Osteoblast (primary cell): Measurements from ENCODE around the gene ACAD11. TPM values are rescaled to one million over a fixed set of nuclear protein-coding genes. Genes with fewer than 3 reads are reported as not detected.
A peak's percentile ranks its signal among the peaks of the same experiment; 100 is the strongest.

ENCODE experiments used
- DNase-seq: peaks from one replicate; pipeline ENCODE4 v3.0.0; 2011; ENCODE audit warnings: low spot score, mixed read lengths; ENCODE audit not compliant: insufficient read length; ENCODE audit errors: missing footprints
- H2AFZ ChIP-seq: 2 replicates; pipeline ENCODE4 v1.6.0; 2011; ENCODE audit warnings: mild to moderate bottlenecking, low read length
- H3K27ac ChIP-seq: 2 replicates; pipeline ENCODE4 v1.5.1; 2011; ENCODE audit warnings: mild to moderate bottlenecking, low read depth, low read length, moderate library complexity
- H3K27me3 ChIP-seq: 2 replicates; pipeline ENCODE4 v1.6.0; 2012; ENCODE audit warnings: mild to moderate bottlenecking, control low read depth, inconsistent platforms, low read length, moderate library complexity; ENCODE audit not compliant: insufficient read depth
- H3K36me3 ChIP-seq: 2 replicates; pipeline ENCODE4 v1.5.1; 2011; ENCODE audit warnings: mild to moderate bottlenecking, low read length, control low read depth, moderate library complexity; ENCODE audit not compliant: insufficient read depth
- H3K4me1 ChIP-seq: 2 replicates; pipeline ENCODE4 v1.5.1; 2011; ENCODE audit warnings: mild to moderate bottlenecking, low read length, control low read depth, moderate library complexity; ENCODE audit not compliant: insufficient read depth
- H3K4me2 ChIP-seq: 2 replicates; pipeline ENCODE4 v1.6.0; 2011; ENCODE audit warnings: mild to moderate bottlenecking, low read length; ENCODE audit not compliant: insufficient read depth
- H3K4me3 ChIP-seq: fragments of 200-600 bp; sonication (generic); 3 replicates; pipeline ENCODE4 v1.5.1; 2012; ENCODE audit warnings: mild to moderate bottlenecking, low read length, inconsistent platforms; ENCODE audit not compliant: insufficient read depth
- H3K79me2 ChIP-seq: 2 replicates; pipeline ENCODE4 v1.6.0; 2012; ENCODE audit warnings: mild to moderate bottlenecking, low read length, control low read depth, inconsistent platforms; ENCODE audit not compliant: insufficient read depth
- H3K9me3 ChIP-seq: 2 replicates; pipeline ENCODE4 v1.5.1; 2011; ENCODE audit warnings: low read depth, low read length, control low read depth
- H4K20me1 ChIP-seq: 2 replicates; pipeline ENCODE4 v1.6.0; 2012; ENCODE audit warnings: mild to moderate bottlenecking, low read length, control low read depth; ENCODE audit not compliant: insufficient read depth
- total RNA-seq: library from RNA; depleted of rRNA; stranded (reverse); fragments of >200 nt; gene quantifications from 2 replicates; pipeline ENCODE4 v1.2.3, GENCODE V29; 2012
- TF ChIP-seq, protein P1 (sequence below): IDR thresholded peaks from 2 replicates; pipeline ENCODE4 v1.5.1; 2011; ENCODE audit warnings: mild to moderate bottlenecking, low read depth, low read length, moderate library complexity; ENCODE audit errors: extremely low read depth

The ACAD11 gene
- total RNA-seq, 1 donor = 31.1 TPM

DNA sequence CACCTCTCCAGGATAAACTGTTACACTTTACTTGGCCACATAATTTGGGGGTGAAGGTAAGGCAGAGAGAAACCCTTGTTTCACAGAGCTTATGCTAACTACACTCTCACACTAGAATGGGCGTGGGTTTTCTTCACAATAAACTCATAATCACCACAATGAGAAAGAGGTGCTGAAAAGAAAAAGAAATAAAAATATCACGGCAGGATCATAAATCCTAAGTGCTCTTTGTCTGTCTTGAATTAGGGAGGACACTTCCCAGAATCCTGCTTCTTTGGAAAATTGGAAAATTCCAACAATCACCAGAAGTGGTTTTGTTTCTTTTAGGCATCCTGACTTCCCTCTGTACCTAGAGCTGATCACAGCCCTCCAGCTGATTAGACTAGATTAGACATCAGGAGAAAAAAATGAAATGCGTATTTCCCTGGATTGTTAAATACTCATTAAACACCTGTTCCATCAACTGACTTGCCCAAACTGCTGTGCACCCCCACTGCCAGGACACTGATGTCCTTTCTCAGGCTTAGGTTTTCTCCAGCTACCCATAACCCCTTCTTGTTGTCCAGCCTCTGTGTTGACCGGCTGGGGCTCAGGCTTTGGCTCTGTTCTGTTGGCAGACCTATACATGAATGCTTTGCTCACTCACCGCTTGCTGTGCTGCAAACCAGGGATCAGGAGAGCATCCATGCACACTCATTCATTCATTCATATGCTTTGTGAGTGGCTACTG is 104.1 kb downstream of the ACAD11 start:
- Histone ChIP-seq H3K27ac (no peak overlapping the region), H4K20me1 (no peaks in the 10 kb centered on the region), H3K4me1 (peaks cover 7% of the 10 kb centered on the region), H3K4me2 (no peak overlapping the region), H2AFZ (no peak overlapping the region), H3K4me3 (no peak overlapping the region), H3K9me3 (no peaks in the 10 kb centered on the region), H3K79me2 (no peaks in the 10 kb centered on the region), H3K27me3 (no peaks in the 10 kb centered on the region), H3K36me3 (peaks cover 10% of the 10 kb centered on the region)
- TF ChIP-seq, protein P1, sequence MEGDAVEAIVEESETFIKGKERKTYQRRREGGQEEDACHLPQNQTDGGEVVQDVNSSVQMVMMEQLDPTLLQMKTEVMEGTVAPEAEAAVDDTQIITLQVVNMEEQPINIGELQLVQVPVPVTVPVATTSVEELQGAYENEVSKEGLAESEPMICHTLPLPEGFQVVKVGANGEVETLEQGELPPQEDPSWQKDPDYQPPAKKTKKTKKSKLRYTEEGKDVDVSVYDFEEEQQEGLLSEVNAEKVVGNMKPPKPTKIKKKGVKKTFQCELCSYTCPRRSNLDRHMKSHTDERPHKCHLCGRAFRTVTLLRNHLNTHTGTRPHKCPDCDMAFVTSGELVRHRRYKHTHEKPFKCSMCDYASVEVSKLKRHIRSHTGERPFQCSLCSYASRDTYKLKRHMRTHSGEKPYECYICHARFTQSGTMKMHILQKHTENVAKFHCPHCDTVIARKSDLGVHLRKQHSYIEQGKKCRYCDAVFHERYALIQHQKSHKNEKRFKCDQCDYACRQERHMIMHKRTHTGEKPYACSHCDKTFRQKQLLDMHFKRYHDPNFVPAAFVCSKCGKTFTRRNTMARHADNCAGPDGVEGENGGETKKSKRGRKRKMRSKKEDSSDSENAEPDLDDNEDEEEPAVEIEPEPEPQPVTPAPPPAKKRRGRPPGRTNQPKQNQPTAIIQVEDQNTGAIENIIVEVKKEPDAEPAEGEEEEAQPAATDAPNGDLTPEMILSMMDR = no peak
- DNase-seq = no peak

DNA sequence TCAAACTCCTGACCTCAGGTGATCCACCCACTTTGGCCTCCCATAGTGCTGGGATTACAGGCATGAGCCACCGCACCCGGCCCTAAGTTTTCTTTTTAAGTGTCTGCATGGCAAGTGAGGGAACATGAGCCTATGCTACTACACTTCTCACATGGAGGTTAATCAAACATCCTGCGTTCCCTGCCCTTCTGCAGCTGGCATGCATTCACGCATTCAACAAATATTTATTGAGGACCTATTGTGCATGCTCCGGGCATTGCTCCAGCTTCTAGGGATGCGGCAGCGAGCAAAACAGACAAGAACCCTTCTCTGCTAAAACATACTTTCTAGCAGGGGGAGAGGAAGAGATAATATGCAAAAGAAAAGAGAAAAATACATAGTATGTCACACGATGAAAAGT is 105.2 kb downstream of the ACAD11 start:
- Histone ChIP-seq H3K27ac (no peak overlapping the region), H2AFZ (no peak overlapping the region), H3K4me2 (no peak overlapping the region), H4K20me1 (no peaks in the 10 kb centered on the region), H3K9me3 (no peaks in the 10 kb centered on the region), H3K27me3 (no peaks in the 10 kb centered on the region), H3K79me2 (no peaks in the 10 kb centered on the region), H3K4me3 (no peak overlapping the region), H3K36me3 (peaks cover 8% of the 10 kb centered on the region), H3K4me1 (peaks cover 17% of the 10 kb centered on the region)
- DNase-seq = no peak
- TF ChIP-seq, protein P1 = no peak

DNA sequence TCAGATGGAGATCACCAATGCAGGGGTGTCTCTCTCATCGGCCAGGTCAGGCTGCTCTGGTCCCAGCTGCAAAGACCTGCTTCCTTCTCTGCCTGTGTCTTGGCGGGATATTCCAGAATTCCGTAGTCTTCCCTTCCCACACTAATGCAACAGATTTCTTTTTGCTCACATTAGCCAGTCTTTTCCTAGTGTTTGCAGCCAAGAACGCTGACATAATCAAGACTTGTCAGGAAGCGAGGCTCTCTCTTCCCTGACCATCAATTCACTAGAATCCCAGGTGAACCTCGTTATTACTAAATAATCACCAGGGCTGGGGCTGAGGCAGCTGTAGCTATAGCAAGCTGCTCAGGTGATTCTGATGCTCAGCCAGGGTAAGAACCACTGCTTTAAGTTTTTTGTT is 105.8 kb downstream of the ACAD11 start:
- H3K27me3 ChIP-seq = no peaks in the 10 kb centered on the region
- TF ChIP-seq, protein P1 = no peak
- no peak overlapping the region for H3K27ac ChIP-seq
- no peak overlapping the region for H3K4me3 ChIP-seq
- no peaks in the 10 kb centered on the region for H4K20me1 ChIP-seq
- peaks cover 17% of the 10 kb centered on the region for H3K4me1 ChIP-seq
- no peak overlapping the region for H2AFZ ChIP-seq
- peaks cover 2% of the 10 kb centered on the region for H3K36me3 ChIP-seq
- no peaks in the 10 kb centered on the region for H3K9me3 ChIP-seq
- DNase-seq = no peak
- H3K4me2 ChIP-seq = no peak overlapping the region
- H3K79me2 ChIP-seq = no peaks in the 10 kb centered on the region

DNA sequence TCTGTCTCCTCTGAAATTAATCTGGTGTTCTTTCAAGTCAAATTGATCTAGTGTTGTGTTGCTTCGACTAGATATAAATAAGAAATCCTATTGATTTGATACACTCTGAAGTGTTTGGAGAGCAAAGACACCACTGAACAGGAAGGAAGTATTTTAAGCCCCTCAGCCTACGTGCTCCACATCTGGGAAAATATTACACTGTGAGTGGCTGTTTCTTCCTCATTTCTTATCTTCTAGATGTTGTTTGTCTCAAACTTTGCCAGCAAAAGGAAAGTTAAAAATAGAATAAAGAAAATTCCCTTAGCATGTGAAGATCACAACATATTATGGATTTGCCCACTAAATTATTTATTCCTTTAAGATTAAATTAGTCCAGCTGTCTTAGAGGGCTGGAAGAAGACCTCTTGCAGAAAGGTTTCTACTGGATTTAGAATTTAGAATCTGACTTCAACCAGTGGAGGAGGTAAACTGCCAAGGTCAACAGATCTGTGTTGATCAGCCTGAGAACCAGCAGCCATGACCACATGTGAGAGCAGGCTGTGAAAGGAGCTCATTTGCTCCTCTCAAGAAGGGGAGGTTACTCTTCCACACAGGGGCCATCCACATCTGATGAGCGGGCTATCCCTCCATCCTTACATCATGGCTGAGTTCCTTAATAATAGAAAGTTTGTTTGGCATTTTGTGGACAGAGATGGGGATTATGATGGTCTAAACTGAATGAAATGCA is 108.9 kb downstream of the ACAD11 start:
- TF ChIP-seq, protein P1 = no peak
- no peak overlapping the region for H2AFZ ChIP-seq
- H3K27ac ChIP-seq = peak overlapping the region; percentile 45
- DNase-seq = no peak
- no peaks in the 10 kb centered on the region for H3K79me2 ChIP-seq
- H3K27me3 ChIP-seq = no peaks in the 10 kb centered on the region
- H3K36me3 ChIP-seq = no peaks in the 10 kb centered on the region
- no peaks in the 10 kb centered on the region for H4K20me1 ChIP-seq
- H3K9me3 ChIP-seq = no peaks in the 10 kb centered on the region
- peaks cover 17% of the 10 kb centered on the region for H3K4me1 ChIP-seq
- H3K4me3 ChIP-seq = no peak overlapping the region
- H3K4me2 ChIP-seq = no peak overlapping the region
